Lung (tissue), 12 donors: Measurements from ENCODE around the gene ARAP1. TPM values are rescaled to one million over a fixed set of nuclear protein-coding genes. Genes with fewer than 3 reads are reported as not detected.

Experiments
- ATAC-seq: fragments of 200-7000 bp; cut with Tn5 transposase; one replicate; pipeline ENCODE4 v1.9.1; 2020; ENCODE audit warnings: moderate number of reproducible peaks; ENCODE audit not compliant: insufficient read depth, low FRiP score
- DNase-seq, 3 donors: peaks; one replicate each; pipeline ENCODE4 v3.0.0-alpha.2; 2013 to 2017
- H3K27ac ChIP-seq, 2 donors: one replicate each; pipeline ENCODE4 v1.5.1; 2013; ENCODE audit warnings: mild to moderate bottlenecking in 2 of 2, moderate library complexity in 2 of 2, control low read depth in 1 of 2, inconsistent platforms in 1 of 2, low read depth in 1 of 2, low read length in 1 of 2
- H3K27me3 ChIP-seq, 3 donors: one replicate each; pipeline ENCODE4 v1.5.1; 2013; ENCODE audit warnings: low read length in 2 of 3; ENCODE audit not compliant: control insufficient read depth in 3 of 3, insufficient read depth in 3 of 3
- H3K36me3 ChIP-seq, 4 donors: one replicate each; pipeline ENCODE4 v1.5.1; 2013; ENCODE audit warnings: low read length in 4 of 4, mild to moderate bottlenecking in 1 of 4, moderate library complexity in 1 of 4; ENCODE audit not compliant: control insufficient read depth in 4 of 4, insufficient read depth in 4 of 4
- H3K4me1 ChIP-seq, 5 donors: one replicate each; pipeline ENCODE4 v1.5.1; 2013; ENCODE audit warnings: low read length in 5 of 5, mild to moderate bottlenecking in 2 of 5, moderate library complexity in 1 of 5; ENCODE audit not compliant: control insufficient read depth in 5 of 5, insufficient read depth in 5 of 5
- H3K4me3 ChIP-seq: one replicate; pipeline ENCODE4 v1.5.1; 2013; ENCODE audit warnings: mild to moderate bottlenecking, control low read depth, moderate library complexity
- H3K9ac ChIP-seq, 2 donors: one replicate each; pipeline ENCODE4 v1.5.1; 2013; ENCODE audit warnings: low read length in 2 of 2, control low read depth in 1 of 2; ENCODE audit not compliant: insufficient read depth in 1 of 2
- H3K9me3 ChIP-seq, 4 donors: one replicate each; pipeline ENCODE4 v1.5.1; 2013; ENCODE audit warnings: low read length in 3 of 4, mild to moderate bottlenecking in 1 of 4, moderate library complexity in 1 of 4; ENCODE audit not compliant: control insufficient read depth in 4 of 4, insufficient read depth in 3 of 4
- CTCF ChIP-seq: IDR thresholded peaks from 2 replicates; pipeline ENCODE4 v1.5.1; 2012; ENCODE audit warnings: mild to moderate bottlenecking; ENCODE audit errors: control extremely low read depth, extremely low read depth
- WGBS, 2 donors: extraction: QIAGEN DNeasy Blood & Tissue Kit; methylation state at CpG; one replicate each; pipeline ENCODE4 v1.1.7; 2013; 5-methylcytosine and 5-hydroxymethylcytosine counted together
- polyA plus RNA-seq, 2 donors: library from polyadenylated mRNA; stranded (reverse); fragments of 200-250 nt; gene quantifications; one replicate each; pipeline ENCODE4 v1.2.1, GENCODE V29; 2013
- total RNA-seq, 2 donors: library from RNA; depleted of rRNA in 1 of 2; stranded (reverse); fragments of >200 nt in 1 of 2; gene quantifications; one replicate each; pipeline ENCODE4 v1.2.1, GENCODE V29; 2014 to 2021
- donor health status: control.
- donor health status: control.
- donor health status: Bipolar disorder and iron deficiency.
- donor health status: healthy.
- donor health status: DM: yes; HTN: yes; CAD: no.

ARAP1 gene
- total and polyA plus RNA-seq, 4 donors = 134 to 218 (median 173) TPM

GRCh38 chr11:72758690-72759389 is 6.6 kb upstream of the ARAP1 start:
- H3K4me3 ChIP-seq = no peak overlapping the region
- DNase-seq (peak; percentile 93 to 96 (median 94)), ATAC-seq (no peak)
- no peaks in the 10 kb centered on the region for H3K9me3 ChIP-seq
- peaks cover 0 to 19% (median 9%) of the 10 kb centered on the region in 5 donors for H3K4me1 ChIP-seq
- H3K36me3 ChIP-seq = peaks cover 0 to 11% (median under 1%) of the 10 kb centered on the region in 4 donors
- WGBS, 2 donors = 46 to 56% methylated on average over 17 of the region's 17 CpGs
- H3K27me3 ChIP-seq = no peaks in the 10 kb centered on the region
- peak overlapping the region; percentile 12 to 35 for H3K9ac ChIP-seq
- TF ChIP-seq CTCF = no peak
- no peak overlapping the region for H3K27ac ChIP-seq

- Histone ChIP-seq H3K9me3 (no peaks in the 10 kb centered on the region), H3K4me1 (peaks cover 0 to 18% (median 9%) of the 10 kb centered on the region in 5 donors), H3K27me3 (no peaks in the 10 kb centered on the region), H3K9ac (peak overlapping the region in 1 of 2 donors; percentile 30), H3K4me3 (no peak overlapping the region), H3K36me3 (peaks cover 0 to 11% (median under 1%) of the 10 kb centered on the region in 4 donors), H3K27ac (no peak overlapping the region)
- no peak for ATAC-seq
- DNase-seq = no peak
- TF ChIP-seq CTCF = no peak
- WGBS, 2 donors = 78 to 86% methylated on average over 7 of the region's 7 CpGs
These were observed 6.1 kb upstream of the ARAP1 start for GRCh38 chr11:72758304-72758689.

- Histone ChIP-seq H3K36me3 (peaks cover 0 to 11% (median under 1%) of the 10 kb centered on the region in 4 donors), H3K9me3 (no peaks in the 10 kb centered on the region), H3K9ac (no peak overlapping the region), H3K4me3 (no peak overlapping the region), H3K4me1 (peaks cover 0 to 35% (median 13%) of the 10 kb centered on the region in 5 donors), H3K27ac (peak overlapping the region in 1 of 2 donors; percentile 26), H3K27me3 (no peaks in the 10 kb centered on the region)
- TF ChIP-seq CTCF = no peak
- DNase-seq (no peak), ATAC-seq (no peak)
- 77 to 82% methylated on average over 4 of the region's 4 CpGs for WGBS, 2 donors
These were observed 3.6 kb upstream of the ARAP1 start for GRCh38 chr11:72755713-72756285.
